NB4 (cell line): ENCODE data around the gene DRAP1.

Source experiments
- CTCF ChIP-seq: IDR thresholded peaks from one replicate; pipeline ENCODE4 v1.5.1; 2012; ENCODE audit warnings: low read depth, low read length
- MAX ChIP-seq: IDR thresholded peaks from 2 replicates; pipeline ENCODE4 v1.6.1; 2011; ENCODE audit warnings: low read depth, low read length
- POLR2A ChIP-seq: IDR thresholded peaks from 2 replicates; pipeline ENCODE4 v1.6.1; 2011; ENCODE audit warnings: mild to moderate bottlenecking; ENCODE audit not compliant: insufficient read length; ENCODE audit errors: extremely low read depth

DNA sequence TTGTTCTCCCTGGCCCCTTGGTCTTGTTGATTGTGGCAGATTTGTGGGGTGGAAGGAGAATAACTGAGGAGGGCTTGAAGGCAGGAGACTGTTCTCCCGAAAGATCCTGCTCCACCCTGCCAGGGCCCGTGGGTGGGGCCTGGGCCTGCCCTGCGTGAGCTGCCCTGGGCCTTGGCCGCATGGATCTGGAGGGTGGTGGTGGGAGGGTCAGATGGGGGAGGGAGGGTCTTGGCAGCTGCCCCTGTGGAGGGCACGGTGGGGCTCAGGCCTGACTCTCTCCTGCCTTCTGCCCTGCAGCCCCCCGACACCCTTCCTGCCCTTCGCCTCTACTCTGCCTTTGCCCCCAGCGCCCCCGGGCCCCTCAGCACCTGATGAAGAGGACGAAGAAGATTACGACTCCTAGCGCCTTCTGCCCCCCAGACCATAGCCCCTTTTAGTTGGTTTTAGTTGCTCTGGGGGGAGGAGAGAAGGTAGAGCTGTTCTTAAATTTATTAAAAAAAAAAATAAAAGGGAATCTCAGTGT, 1.9 kb downstream of the DRAP1 start:
- TF ChIP-seq POLR2A (no peak), CTCF (no peak), MAX (no peak)
